Heart right ventricle (tissue), 16 donors: Measurements from ENCODE around the gene NSD1. TPM values are rescaled to one million over a fixed set of nuclear protein-coding genes. Genes with fewer than 3 reads are reported as not detected.

Experiments
- ATAC-seq, 8 donors: fragments of 200-7000 bp; cut with Tn5 transposase; one replicate each; pipeline ENCODE4 v1.9.1; 2020; ENCODE audit warnings: mild to moderate bottlenecking in 8 of 8, moderate library complexity in 8 of 8, moderate number of reproducible peaks in 1 of 8
- DNase-seq, 2 donors: peaks; one replicate each; pipeline ENCODE4 v3.0.0-alpha.2; 2020
- H3K27ac ChIP-seq, 10 donors: fragments of 200-600 bp; sonication (generic) in 2 of 10; one replicate each; pipeline versions ENCODE4 v1.5.0 to v1.8.0; 2020 to 2022; ENCODE audit warnings: mild to moderate bottlenecking in 3 of 10
- H3K27me3 ChIP-seq, 7 donors: fragments of 200-600 bp; one replicate each; pipeline ENCODE4 v1.8.0; 2021 to 2022; ENCODE audit warnings: mild to moderate bottlenecking in 2 of 7
- H3K36me3 ChIP-seq, 9 donors: fragments of 200-600 bp; sonication (generic) in 1 of 9; one replicate each; pipeline versions ENCODE4 v1.5.0 to v1.8.0; 2020 to 2022; ENCODE audit warnings: mild to moderate bottlenecking in 2 of 9
- H3K4me1 ChIP-seq, 9 donors: fragments of 200-600 bp; sonication (generic) in 1 of 9; one replicate each; pipeline versions ENCODE4 v1.5.0 to v1.8.0; 2020 to 2022; ENCODE audit warnings: mild to moderate bottlenecking in 4 of 9
- H3K4me3 ChIP-seq, 10 donors: fragments of 200-600 bp; sonication (generic) in 2 of 10; one replicate each; pipeline versions ENCODE4 v1.5.0 to v1.8.0; 2020 to 2022; ENCODE audit warnings: mild to moderate bottlenecking in 7 of 10, moderate library complexity in 2 of 10
- H3K9me3 ChIP-seq, 11 donors: fragments of 200-600 bp in 10 of 11; sonication (generic) in 2 of 11; one replicate each; pipeline versions ENCODE4 v1.5.0 to v1.8.0; 2013 to 2022; ENCODE audit warnings: mild to moderate bottlenecking in 2 of 11, control low read depth in 1 of 11, moderate library complexity in 1 of 11
- WGBS, 2 donors: extraction: QIAGEN DNeasy Blood & Tissue Kit; methylation state at CpG; one replicate each; pipeline ENCODE4 v1.1.7; 2013; ENCODE audit warnings: inconsistent platforms in 1 of 2; 5-methylcytosine and 5-hydroxymethylcytosine counted together
- intact Hi-C, 10 donors: fragments of 100-400 bp; cut with DNase I; formaldehyde crosslinking; loops; one replicate each; pipeline versions ENCODE4 v1.11.1 to v1.14.2; 2022
- polyA plus RNA-seq, 2 donors: library from polyadenylated mRNA; stranded (reverse); fragments of 200-250 nt; gene quantifications; one replicate each; pipeline ENCODE4 v1.2.3, GENCODE V29; 2013
- total RNA-seq, 10 donors: library from RNA; stranded (reverse); fragmentation: NEBNext Ultra II Directional in 3 of 10; extraction: Animal tissue kit (Norgen Biotek cat#: 25700) in 3 of 10; gene quantifications; one replicate each; pipeline versions ENCODE4 v1.2.1 to v1.2.4, GENCODE V29; 2021 to 2023
- TF ChIP-seq, protein P1 (sequence below), 9 donors: fragments of 200-600 bp; sonication (generic) in 2 of 9; IDR thresholded peaks; one replicate each; pipeline versions ENCODE4 v1.5.0 to v1.8.0; 2021 to 2022; ENCODE audit warnings: antibody characterized with exemption in 9 of 9, mild to moderate bottlenecking in 5 of 9, moderate library complexity in 1 of 9
- donor health status: Arrhythmogenic right ventricular cardiomyopathy.
- donor health status: ischemic (EF 13 %, LVEDD 7.1; RV severe dilation, severe dysfunction).
- donor health status: healthy with polysubstance abuse.
- donor health status: DM: no; HTN: yes; CAD: no.
- donor health status: DM: no; HTN: no; CAD: no.
- donor health status: ischemic (EF 25% LVEDD 6.9; RV normal size, moderate dysfunction).
- donor health status: ischemic (EF 25% LVEDD 5.7; RV mildly dilated, moderate dysfunction).
- donor health status: healthy.
- donor health status: DM: yes; HTN: yes; CAD: no.
- donor health status: Ischemic cardiomyopathy.
- donor health status: ischemic (EF 35%, LVEDD 5.7; RV mildly dilated, moderate dysfunction).
- donor health status: nonischemic (EF 11% LVEDD 7.7; RV severe dilation, severe dysfunction).
- donor health status: DM: yes; HTN: yes; CAD: no.
- donor health status: PGD.
- donor health status: ischemic (EF 29% LVEDD 5.4; RV normal size, mild dysfunction).
- donor health status: nonischemic (EF 23%, LVEDD 6.1; RV moderate dilation, normal function).

NSD1 gene
- total and polyA plus RNA-seq, 12 donors = 5.6 to 62.9 (median 47.1) TPM

DNA sequence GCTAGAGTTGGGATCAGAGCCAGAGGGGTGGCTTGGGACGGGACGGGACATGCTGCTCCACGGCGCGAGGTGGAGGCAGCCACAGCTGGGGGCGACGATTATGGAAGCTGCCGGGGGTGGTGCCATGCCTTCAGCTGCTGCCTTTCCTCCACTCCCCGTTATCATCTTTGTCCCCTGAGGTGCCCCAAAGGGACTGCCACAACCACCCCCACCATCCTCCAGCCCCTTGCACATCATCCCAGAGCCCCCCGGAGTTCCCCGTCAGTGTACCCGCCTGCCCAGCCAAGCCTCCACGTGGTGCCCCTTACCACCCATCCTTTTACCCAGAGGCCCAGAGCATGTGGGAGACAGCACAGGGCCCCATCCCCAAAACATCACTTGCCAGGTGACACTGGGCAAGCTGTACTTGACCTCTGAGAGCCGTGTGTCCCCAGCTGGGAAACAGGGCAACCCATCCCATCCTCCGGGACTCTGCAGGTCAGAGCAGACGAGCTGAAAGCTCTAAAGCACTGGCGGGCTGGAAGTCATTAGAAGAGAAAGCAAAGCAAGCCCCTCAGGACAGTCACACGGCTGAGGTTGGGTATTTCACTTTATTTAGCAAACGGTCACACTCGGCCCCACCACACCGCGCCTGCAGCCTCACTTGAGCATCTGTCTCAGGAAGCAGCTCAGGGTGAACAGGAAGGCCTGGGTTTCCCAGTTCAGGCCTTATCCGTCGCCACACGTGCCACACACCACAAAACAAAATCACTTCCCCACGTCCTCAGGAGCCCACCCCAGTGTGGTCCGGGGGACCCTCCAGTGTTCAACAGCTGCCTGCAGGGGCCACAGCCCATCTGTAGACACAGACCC lies 197.6 kb downstream of the NSD1 start:
- DNase-seq = no peak
- no peak for ATAC-seq
- intact Hi-C loops = no loop called here
- Histone ChIP-seq H3K36me3 (peaks cover 0 to 75% (median 24%) of the 10 kb centered on the region in 9 donors), H3K4me3 (no peak overlapping the region), H3K4me1 (peaks cover 5 to 39% (median 20%) of the 10 kb centered on the region in 9 donors), H3K9me3 (no peaks in the 10 kb centered on the region), H3K27ac (no peak overlapping the region), H3K27me3 (no peaks in the 10 kb centered on the region)
- TF ChIP-seq, protein P1, sequence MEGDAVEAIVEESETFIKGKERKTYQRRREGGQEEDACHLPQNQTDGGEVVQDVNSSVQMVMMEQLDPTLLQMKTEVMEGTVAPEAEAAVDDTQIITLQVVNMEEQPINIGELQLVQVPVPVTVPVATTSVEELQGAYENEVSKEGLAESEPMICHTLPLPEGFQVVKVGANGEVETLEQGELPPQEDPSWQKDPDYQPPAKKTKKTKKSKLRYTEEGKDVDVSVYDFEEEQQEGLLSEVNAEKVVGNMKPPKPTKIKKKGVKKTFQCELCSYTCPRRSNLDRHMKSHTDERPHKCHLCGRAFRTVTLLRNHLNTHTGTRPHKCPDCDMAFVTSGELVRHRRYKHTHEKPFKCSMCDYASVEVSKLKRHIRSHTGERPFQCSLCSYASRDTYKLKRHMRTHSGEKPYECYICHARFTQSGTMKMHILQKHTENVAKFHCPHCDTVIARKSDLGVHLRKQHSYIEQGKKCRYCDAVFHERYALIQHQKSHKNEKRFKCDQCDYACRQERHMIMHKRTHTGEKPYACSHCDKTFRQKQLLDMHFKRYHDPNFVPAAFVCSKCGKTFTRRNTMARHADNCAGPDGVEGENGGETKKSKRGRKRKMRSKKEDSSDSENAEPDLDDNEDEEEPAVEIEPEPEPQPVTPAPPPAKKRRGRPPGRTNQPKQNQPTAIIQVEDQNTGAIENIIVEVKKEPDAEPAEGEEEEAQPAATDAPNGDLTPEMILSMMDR (IDR thresholded peaks at IDR 0.05) = no peak
- WGBS, 2 donors = 79 to 84% methylated on average over 27 of the region's 27 CpGs

DNA sequence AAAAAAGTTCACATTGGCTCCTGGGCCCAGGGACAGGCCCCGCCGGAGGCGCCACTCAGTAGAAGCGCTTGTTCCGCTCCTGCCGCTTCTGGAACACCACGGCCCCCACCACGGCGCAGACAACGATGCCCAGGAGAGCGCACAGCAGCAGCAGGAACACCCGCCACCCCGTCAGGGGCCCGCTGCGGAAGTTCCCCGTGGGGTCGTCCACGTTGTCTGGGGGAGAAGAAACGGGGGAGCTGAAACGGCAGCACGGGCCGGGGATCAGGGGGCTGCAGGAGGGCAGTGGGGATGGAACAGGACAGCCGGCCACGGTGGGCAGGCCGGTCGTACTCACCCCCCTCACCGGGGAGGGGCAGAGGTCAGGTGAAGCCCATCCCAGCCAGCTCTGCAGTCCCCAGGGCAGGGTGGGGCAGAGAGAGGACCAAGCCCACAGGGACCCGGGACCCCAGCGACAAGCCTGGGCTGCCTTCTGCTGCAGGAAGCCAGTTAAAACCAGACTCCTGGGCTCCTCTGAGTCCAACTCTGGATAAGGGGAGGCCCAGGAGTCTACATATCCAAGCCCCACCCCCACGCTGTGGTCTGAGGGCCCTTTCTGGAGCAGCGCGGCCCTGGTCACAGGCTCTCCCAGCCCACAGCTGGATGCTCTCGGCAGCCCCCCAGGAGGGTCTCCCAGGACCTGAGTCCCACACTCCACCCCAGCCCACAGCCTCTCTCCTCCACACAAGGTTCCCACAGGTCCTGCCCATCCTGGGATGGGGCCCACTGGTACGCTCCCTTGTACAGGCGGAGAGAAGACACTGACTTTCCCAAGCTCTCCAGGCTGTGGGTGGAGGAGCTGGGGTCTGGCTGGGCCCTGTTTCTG lies 198.7 kb downstream of the NSD1 start:
- no peak overlapping the region for H3K4me3 ChIP-seq
- TF ChIP-seq, protein P1 (IDR thresholded peaks at IDR 0.05) = no peak
- H3K36me3 ChIP-seq = peaks cover 0 to 86% (median 28%) of the 10 kb centered on the region in 9 donors
- DNase-seq (no peak), ATAC-seq (no peak)
- no peaks in the 10 kb centered on the region for H3K27me3 ChIP-seq
- no peak overlapping the region for H3K27ac ChIP-seq
- 90 to 92% methylated on average over 35 of the region's 35 CpGs for WGBS, 2 donors
- peaks cover 5 to 39% (median 23%) of the 10 kb centered on the region in 9 donors for H3K4me1 ChIP-seq
- intact Hi-C loops = no loop called here
- no peaks in the 10 kb centered on the region for H3K9me3 ChIP-seq

DNA sequence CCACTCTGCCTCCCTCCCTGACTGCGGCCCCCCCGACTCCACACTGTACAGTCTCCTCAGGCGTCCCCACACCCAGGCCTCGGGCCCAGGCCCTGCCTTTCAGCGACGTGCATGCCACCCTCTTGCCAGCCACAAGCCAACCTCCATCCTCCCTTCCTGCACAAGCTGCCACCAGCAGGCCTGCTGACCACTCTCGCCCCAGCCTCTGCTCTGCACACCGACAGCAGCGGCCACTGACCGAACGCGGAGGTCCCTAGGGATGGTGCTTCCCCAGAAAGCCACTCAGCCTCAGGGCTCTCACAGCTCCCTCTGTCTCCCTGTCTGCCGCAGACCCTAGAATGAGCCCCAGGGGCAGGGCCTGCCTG lies 199.3 kb downstream of the NSD1 start:
- peaks cover 5 to 33% (median 21%) of the 10 kb centered on the region in 9 donors for H3K4me1 ChIP-seq
- H3K36me3 ChIP-seq = peaks cover 0 to 92% (median 32%) of the 10 kb centered on the region in 9 donors
- TF ChIP-seq, protein P1 (IDR thresholded peaks at IDR 0.05) = no peak
- intact Hi-C loops = no loop called here
- no peaks in the 10 kb centered on the region for H3K9me3 ChIP-seq
- H3K4me3 ChIP-seq = no peak overlapping the region
- DNase-seq (no peak), ATAC-seq (no peak)
- 86 to 89% methylated on average over 13 of the region's 13 CpGs for WGBS, 2 donors
- H3K27me3 ChIP-seq = no peaks in the 10 kb centered on the region
- no peak overlapping the region for H3K27ac ChIP-seq

DNA sequence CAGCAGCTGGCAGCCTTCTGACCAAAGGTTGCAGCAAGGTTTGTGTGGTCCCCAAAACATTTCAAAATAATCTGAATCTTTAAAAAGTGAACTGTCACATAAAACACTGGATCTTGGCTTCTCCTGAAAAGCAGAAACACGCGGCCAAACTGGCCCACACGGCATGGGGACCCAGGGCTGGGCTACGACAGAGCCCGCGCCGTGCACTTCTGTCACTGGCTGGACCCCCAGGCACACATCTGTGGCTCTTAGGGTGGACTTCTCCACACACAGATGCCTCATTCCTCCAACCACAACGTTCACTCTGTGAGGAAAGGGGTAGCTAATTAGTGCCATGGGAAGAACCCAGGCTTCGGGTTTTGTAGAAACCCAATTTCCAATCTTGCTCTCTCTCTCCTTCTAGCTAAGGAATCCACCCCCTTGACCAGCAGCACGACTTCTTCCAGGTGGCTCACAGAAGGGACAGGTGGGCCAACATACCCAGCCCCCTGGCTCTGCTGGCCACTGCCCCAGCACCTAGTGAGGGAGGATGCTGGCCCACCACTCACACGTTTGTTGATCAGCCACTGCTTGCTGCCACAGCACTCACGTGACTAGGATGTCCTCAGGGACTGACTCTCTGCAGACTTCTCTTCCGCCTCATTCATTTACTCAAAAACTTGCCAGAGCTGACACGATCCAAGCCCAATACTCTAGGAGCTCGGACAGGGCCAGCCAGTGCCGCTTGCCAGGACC lies 200.0 kb downstream of the NSD1 start:
- Histone ChIP-seq H3K4me1 (peaks cover 5 to 30% (median 19%) of the 10 kb centered on the region in 9 donors), H3K36me3 (peaks cover 0 to 99% (median 32%) of the 10 kb centered on the region in 9 donors), H3K27ac (peak overlapping the region in 1 of 10 donors; percentile 68), H3K9me3 (no peaks in the 10 kb centered on the region), H3K27me3 (no peaks in the 10 kb centered on the region), H3K4me3 (no peak overlapping the region)
- ATAC-seq (no peak), DNase-seq (no peak)
- intact Hi-C loops = no loop called here
- WGBS, 2 donors = 90 to 91% methylated on average over 16 of the region's 16 CpGs
- TF ChIP-seq, protein P1 (IDR thresholded peaks at IDR 0.05) = no peak
